Brain pericyte (primary cell): ENCODE data around the gene NADK2.
"Not testable (repeated sequence)": the region's sequence is repeated elsewhere in the genome, so short reads cannot be mapped to it uniquely, and the experiment has no call there.

Experiments
- DNase-seq: peaks from one replicate; pipeline ENCODE4 v3.0.0-alpha.2; 2012; ENCODE audit warnings: low read depth, low spot score

NADK2 gene

GRCh38 chr5:36241631-36242533 is at the start of gene NADK2:
NADK2 (minus strand) TSS chr5:36241925; CDS start chr5:36241798, 127 bp downstream.
- peak; percentile 91 for DNase-seq

- no peak for DNase-seq
These were observed 44.3 kb upstream of the NADK2 start for GRCh38 chr5:36285837-36286615.

- DNase-seq: not testable (repeated sequence)
These were observed 42.0 kb upstream of the NADK2 start for GRCh38 chr5:36283775-36284174.

- DNase-seq: no peak
These were observed 39.9 kb upstream of the NADK2 start for GRCh38 chr5:36281626-36282025.

- DNase-seq: no peak
These were observed 37.5 kb upstream of the NADK2 start for GRCh38 chr5:36279054-36279698.

GRCh38 chr5:36277521-36278176 is 35.9 kb upstream of the NADK2 start:
- no peak for DNase-seq

- DNase-seq: no peak
These were observed 35.1 kb upstream of the NADK2 start for GRCh38 chr5:36276864-36277263.

- no peak for DNase-seq
These were observed 32.2 kb upstream of the NADK2 start for GRCh38 chr5:36273809-36274526.

- no peak for DNase-seq
These were observed 30.5 kb upstream of the NADK2 start for GRCh38 chr5:36272136-36272690.

GRCh38 chr5:36270876-36271575 is 29.3 kb upstream of the NADK2 start:
- no peak for DNase-seq

- no peak for DNase-seq
These were observed 28.4 kb upstream of the NADK2 start for GRCh38 chr5:36270175-36270574.

GRCh38 chr5:36269478-36269877 is 27.8 kb upstream of the NADK2 start:
- DNase-seq: no peak

GRCh38 chr5:36267905-36268304 is 26.2 kb upstream of the NADK2 start:
- no peak for DNase-seq

GRCh38 chr5:36264202-36264760 is 22.6 kb upstream of the NADK2 start:
- DNase-seq: no peak

- no peak for DNase-seq
These were observed 19.5 kb upstream of the NADK2 start for GRCh38 chr5:36261186-36261585.

- DNase-seq: no peak
These were observed 11.8 kb upstream of the NADK2 start for GRCh38 chr5:36253575-36253974.

GRCh38 chr5:36252722-36253365 is 11.1 kb upstream of the NADK2 start:
- no peak for DNase-seq

- no peak for DNase-seq
These were observed 9.5 kb upstream of the NADK2 start for GRCh38 chr5:36251218-36251617.

GRCh38 chr5:36250427-36250826 is 8.7 kb upstream of the NADK2 start:
- no peak for DNase-seq
